GM21786 (cell line): ENCODE results near the gene KCNMB2.

ENCODE experiments used
- ATAC-seq: cut with Tn5 transposase; IDR thresholded peaks from one replicate; pipeline ENCODE4 v1.9.1; 2021; ENCODE audit not compliant: unreplicated experiment

KCNMB2 gene

GRCh38 chr3:178567611-178568010, 31.4 kb downstream of the KCNMB2 start:
- ATAC-seq = no peak

GRCh38 chr3:178568155-178568731, 32.0 kb downstream of the KCNMB2 start:
- no peak for ATAC-seq

GRCh38 chr3:178568911-178569310, 32.7 kb downstream of the KCNMB2 start:
- ATAC-seq = no peak

- ATAC-seq = no peak
Measured at GRCh38 chr3:178569826-178570225, 33.6 kb downstream of the KCNMB2 start.

DNA sequence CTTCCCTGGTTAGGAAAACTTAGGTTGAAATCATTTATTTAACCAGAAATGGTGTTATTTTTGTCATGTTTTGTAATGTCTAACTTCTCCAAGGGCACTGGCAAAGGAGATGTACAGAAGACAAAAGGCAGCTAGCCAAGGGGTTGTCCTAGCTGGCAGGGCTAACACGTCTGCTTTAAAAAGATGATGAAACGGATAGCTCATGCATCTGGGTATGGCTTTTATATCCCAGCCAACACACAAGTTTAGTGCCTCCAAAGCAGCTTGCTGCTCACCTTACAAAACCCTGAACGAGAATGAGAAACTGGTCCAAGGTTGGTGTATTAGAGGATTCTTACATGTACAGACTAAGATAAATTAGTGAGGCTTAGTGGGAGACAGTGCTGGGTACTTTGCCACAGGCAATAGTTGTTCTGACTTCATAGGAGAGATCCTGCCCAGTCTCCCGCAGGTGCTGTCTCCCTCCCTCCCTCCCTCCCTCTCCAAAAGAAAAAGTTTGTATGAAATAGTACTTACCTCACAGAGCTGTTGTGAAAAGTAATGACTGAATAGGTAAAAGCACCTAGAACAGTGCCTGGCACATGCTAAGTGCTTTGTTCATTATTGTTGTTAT, 47.8 kb downstream of the KCNMB2 start:
- ATAC-seq = no peak

- no peak for ATAC-seq
Measured at GRCh38 chr3:178584722-178585380, 48.6 kb downstream of the KCNMB2 start.

DNA sequence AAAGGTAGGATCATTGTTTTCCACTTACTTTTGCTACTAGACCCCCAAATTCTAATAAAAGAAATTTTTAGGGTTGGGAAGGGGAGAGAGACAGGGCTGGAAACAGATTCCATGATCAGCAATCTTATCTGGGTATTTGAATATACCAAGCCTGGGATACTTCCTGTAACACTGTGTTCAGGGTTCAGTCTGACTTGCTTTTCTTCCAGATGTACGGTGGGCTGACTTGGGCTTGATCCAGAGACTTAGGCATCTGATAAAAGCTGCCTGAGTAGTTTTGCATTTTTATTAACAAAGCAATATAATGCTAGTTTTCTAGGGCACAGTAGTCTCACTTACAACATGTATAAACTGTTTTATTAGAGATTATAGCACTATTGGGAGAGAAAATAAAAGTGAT, 49.2 kb downstream of the KCNMB2 start:
- ATAC-seq = no peak

GRCh38 chr3:178586076-178586475, 49.8 kb downstream of the KCNMB2 start:
- ATAC-seq = no peak

GRCh38 chr3:178588628-178589027, 52.4 kb downstream of the KCNMB2 start:
- ATAC-seq = no peak

DNA sequence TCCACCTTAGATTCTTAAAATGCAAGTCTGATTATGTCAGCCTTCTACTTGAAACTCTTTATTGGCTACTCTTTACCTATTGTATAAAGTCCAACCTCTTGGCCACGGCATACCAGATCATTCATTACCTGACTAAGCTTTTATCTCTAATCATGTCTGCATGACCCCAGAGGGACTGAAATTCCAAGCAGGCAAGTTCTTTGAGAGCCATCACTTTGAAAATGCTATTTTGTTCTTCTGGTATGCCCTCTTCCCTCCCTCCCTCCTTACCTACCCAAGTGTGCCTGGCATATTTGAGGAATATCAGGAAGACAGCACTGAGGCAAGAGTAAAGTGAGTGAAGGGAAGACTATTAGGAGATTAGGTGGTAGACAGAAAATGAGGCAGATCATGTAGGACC, 57.5 kb downstream of the KCNMB2 start:
- no peak for ATAC-seq

- no peak for ATAC-seq
Measured at GRCh38 chr3:178597371-178597770, 61.1 kb downstream of the KCNMB2 start.

DNA sequence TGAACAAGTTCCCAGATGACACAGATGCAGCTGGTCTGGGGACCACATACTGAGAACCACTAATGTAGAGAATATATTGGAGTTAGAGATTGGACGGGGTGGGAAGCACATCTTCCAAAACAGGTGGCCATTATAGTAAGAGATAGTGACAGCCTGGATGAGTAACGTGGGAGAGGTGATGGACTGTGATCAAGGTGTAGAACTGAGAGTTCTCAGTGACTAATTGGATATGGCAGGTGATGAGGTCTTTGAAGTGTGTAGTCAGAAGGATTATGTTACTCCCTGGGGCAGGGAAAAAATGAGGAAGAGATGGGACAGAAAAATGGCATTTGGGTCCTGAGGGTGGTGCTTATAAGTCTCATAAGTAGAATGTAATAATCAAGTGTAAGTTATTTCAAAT, 66.6 kb downstream of the KCNMB2 start:
- no peak for ATAC-seq

- no peak for ATAC-seq
Measured at GRCh38 chr3:178603735-178604134, 67.5 kb downstream of the KCNMB2 start.

GRCh38 chr3:178618197-178618596, 82.0 kb downstream of the KCNMB2 start:
- ATAC-seq = no peak

DNA sequence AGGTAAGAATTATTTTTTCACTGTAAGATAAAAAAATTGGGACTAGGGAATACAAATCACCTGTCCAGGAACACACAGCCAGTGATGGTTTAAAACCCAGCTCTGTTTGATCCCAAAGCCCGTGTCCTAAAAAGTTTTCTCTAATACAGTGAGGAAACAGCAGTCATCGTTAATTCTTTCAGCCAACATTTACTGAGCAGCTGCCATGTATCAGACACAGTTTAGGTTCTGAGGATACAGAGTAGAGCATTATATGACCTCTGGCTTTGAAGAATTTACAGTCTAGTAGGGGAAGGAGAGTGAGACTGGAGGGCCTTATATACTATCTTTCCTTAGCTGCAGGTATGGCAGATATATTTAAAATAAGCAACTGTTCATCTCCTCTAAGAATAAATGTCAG, 82.7 kb downstream of the KCNMB2 start:
- ATAC-seq = no peak

GRCh38 chr3:178623666-178624255, 87.5 kb downstream of the KCNMB2 start:
- ATAC-seq = no peak

DNA sequence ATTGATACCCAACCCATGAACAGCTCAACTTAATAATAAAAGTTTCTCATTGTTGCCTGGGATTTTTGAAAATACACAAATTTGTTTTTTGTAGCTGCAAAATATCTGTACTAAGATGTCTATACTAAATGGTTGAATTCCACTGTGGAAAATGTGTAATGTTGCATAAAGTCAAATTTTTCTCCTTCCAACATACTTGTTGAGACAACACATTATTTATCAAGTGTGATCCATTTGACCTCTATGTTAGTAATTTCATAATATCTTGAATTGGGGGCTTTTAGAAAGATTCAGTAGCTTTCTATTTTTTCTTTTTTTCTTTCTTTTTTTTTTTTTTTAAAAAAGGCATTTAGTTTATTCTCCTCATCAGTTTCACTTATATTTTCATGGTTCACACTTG, 88.0 kb downstream of the KCNMB2 start:
- ATAC-seq = no peak

GRCh38 chr3:178625053-178625600, 88.9 kb downstream of the KCNMB2 start:
- no peak for ATAC-seq

GRCh38 chr3:178628037-178628436, 91.8 kb downstream of the KCNMB2 start:
- no peak for ATAC-seq

- ATAC-seq = no peak
Measured at GRCh38 chr3:178629430-178630178, 93.4 kb downstream of the KCNMB2 start.

- ATAC-seq = no peak
Measured at GRCh38 chr3:178631950-178632349, 95.7 kb downstream of the KCNMB2 start.
